Uterus (tissue), 2 donors: Measurements from ENCODE around the gene ANO6.

Source experiments
- POLR2A ChIP-seq, 2 donors: fragments of 450-650 bp; IDR thresholded peaks; one replicate each; pipeline ENCODE4 v1.6.1; 2016; ENCODE audit warnings: antibody characterized with exemption in 2 of 2, mild to moderate bottlenecking in 1 of 2, moderate library complexity in 1 of 2
- TF ChIP-seq, protein P1 (sequence below), 4 experiments: fragments of 200-600 bp in 2 of 4; fragments of 450-650 bp in 2 of 4; sonication (generic) in 2 of 4; IDR thresholded peaks; one replicate each; pipeline ENCODE4 v1.5.1; 2016 to 2019; ENCODE audit warnings: antibody characterized with exemption in 4 of 4, mild to moderate bottlenecking in 2 of 4, moderate library complexity in 1 of 4

DNA sequence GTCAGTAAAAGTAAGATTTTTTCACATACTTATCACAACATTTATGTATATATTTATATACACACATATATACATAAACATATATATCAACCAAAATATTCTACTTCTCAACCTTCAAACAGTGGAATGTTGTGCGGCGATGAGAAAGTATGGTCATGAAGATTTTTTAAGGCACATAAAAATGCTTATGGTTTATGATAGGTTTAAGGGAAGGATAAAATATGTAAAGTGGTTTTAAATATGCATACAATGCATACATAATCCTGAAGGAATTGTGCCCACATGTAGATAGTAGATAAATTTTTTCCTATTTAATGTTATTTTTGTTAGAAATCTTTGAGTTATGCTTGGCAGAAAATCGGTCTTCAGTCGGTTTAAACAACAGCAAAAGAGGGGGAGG is 182.7 kb downstream of the ANO6 start:
- TF ChIP-seq POLR2A (IDR thresholded peaks at IDR 0.05): no peak
- TF ChIP-seq, protein P1, sequence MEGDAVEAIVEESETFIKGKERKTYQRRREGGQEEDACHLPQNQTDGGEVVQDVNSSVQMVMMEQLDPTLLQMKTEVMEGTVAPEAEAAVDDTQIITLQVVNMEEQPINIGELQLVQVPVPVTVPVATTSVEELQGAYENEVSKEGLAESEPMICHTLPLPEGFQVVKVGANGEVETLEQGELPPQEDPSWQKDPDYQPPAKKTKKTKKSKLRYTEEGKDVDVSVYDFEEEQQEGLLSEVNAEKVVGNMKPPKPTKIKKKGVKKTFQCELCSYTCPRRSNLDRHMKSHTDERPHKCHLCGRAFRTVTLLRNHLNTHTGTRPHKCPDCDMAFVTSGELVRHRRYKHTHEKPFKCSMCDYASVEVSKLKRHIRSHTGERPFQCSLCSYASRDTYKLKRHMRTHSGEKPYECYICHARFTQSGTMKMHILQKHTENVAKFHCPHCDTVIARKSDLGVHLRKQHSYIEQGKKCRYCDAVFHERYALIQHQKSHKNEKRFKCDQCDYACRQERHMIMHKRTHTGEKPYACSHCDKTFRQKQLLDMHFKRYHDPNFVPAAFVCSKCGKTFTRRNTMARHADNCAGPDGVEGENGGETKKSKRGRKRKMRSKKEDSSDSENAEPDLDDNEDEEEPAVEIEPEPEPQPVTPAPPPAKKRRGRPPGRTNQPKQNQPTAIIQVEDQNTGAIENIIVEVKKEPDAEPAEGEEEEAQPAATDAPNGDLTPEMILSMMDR (IDR thresholded peaks at IDR 0.05): no peak
